Neuronal stem cell (in vitro differentiated cells): ENCODE data around the gene ZNF787.

Experiments used
- DNase-seq: peaks from one replicate; pipeline ENCODE4 v3.0.0-alpha.2; 2013; ENCODE audit warnings: low spot score
- H2AFZ ChIP-seq: one replicate; pipeline ENCODE4 v1.6.1; 2013; ENCODE audit warnings: mild to moderate bottlenecking, low read length, inconsistent platforms
- H2AK5ac ChIP-seq: 2 replicates; pipeline ENCODE4 v1.6.1; 2013; ENCODE audit warnings: low read depth, mild to moderate bottlenecking, inconsistent platforms, low read length, moderate library complexity, mixed read lengths
- H2BK120ac ChIP-seq: 2 replicates; pipeline ENCODE4 v1.6.1; 2013; ENCODE audit warnings: low read depth, mild to moderate bottlenecking, inconsistent platforms, low read length, moderate library complexity, mixed read lengths
- H2BK12ac ChIP-seq: one replicate; pipeline ENCODE4 v1.6.1; 2013; ENCODE audit warnings: low read length, inconsistent platforms
- H2BK15ac ChIP-seq: 2 replicates; pipeline ENCODE4 v1.6.1; 2013; ENCODE audit warnings: mild to moderate bottlenecking, low read length, inconsistent platforms, mixed read lengths
- H2BK5ac ChIP-seq: one replicate; pipeline ENCODE4 v1.6.1; 2013; ENCODE audit warnings: inconsistent platforms, mild to moderate bottlenecking, low read length, moderate library complexity
- H3K14ac ChIP-seq: one replicate; pipeline ENCODE4 v1.6.1; 2013; ENCODE audit warnings: low read length, inconsistent platforms
- H3K18ac ChIP-seq: 2 replicates; pipeline ENCODE4 v1.6.1; 2013; ENCODE audit warnings: low read length, inconsistent platforms
- H3K23ac ChIP-seq: 2 replicates; pipeline ENCODE4 v1.6.1; 2013; ENCODE audit warnings: low read depth, mild to moderate bottlenecking, mixed read lengths, low read length, inconsistent platforms; ENCODE audit not compliant: poor library complexity
- H3K27ac ChIP-seq: replicated peaks from 3 replicates; pipeline ENCODE4 v1.5.1; 2013; ENCODE audit warnings: low read length, inconsistent platforms
- H3K27me3 ChIP-seq, 3 experiments: 2 replicates each; pipeline ENCODE4 v1.6.1; 2013; ENCODE audit warnings: low read length in 3 of 3, mild to moderate bottlenecking in 2 of 3, inconsistent platforms in 1 of 3, low read depth in 1 of 3, mixed read lengths in 1 of 3, moderate library complexity in 1 of 3; ENCODE audit not compliant: control insufficient read depth in 3 of 3, insufficient read depth in 3 of 3
- H3K36me3 ChIP-seq, 2 donors: replicated peaks in 1 of 2; 2 replicates each; pipeline ENCODE4 v1.6.1; 2013; ENCODE audit warnings: low read length in 2 of 2; ENCODE audit not compliant: control insufficient read depth in 2 of 2, insufficient read depth in 2 of 2
- H3K4ac ChIP-seq: 2 replicates; pipeline ENCODE4 v1.6.1; 2013; ENCODE audit warnings: inconsistent platforms, mild to moderate bottlenecking, low read length, moderate library complexity
- H3K4me1 ChIP-seq, 2 donors: 1 replicate in 1 of 2; 2 replicates in 1 of 2; pipeline ENCODE4 v1.6.1; 2013; ENCODE audit warnings: low read length in 2 of 2, low read depth in 1 of 2; ENCODE audit not compliant: control insufficient read depth in 2 of 2, insufficient read depth in 1 of 2
- H3K4me2 ChIP-seq: one replicate; pipeline ENCODE4 v1.6.1; 2013; ENCODE audit warnings: mild to moderate bottlenecking, low read length, inconsistent platforms; ENCODE audit not compliant: insufficient read depth, poor library complexity, severe bottlenecking
- H3K4me3 ChIP-seq, 2 donors: 2 replicates each; pipeline ENCODE4 v1.5.1; 2013; ENCODE audit warnings: low read length in 2 of 2, mild to moderate bottlenecking in 2 of 2, inconsistent platforms in 1 of 2, moderate library complexity in 1 of 2
- H3K79me1 ChIP-seq: one replicate; pipeline ENCODE4 v1.6.1; 2013; ENCODE audit warnings: low read depth, mild to moderate bottlenecking, inconsistent platforms, low read length, moderate library complexity
- H3K9ac ChIP-seq: one replicate; pipeline ENCODE4 v1.6.1; 2013; ENCODE audit warnings: mild to moderate bottlenecking, low read depth, low read length, inconsistent platforms; ENCODE audit not compliant: poor library complexity
- H3K9me3 ChIP-seq, 2 donors: replicated peaks in 1 of 2; 2 replicates each; pipeline versions ENCODE3 to v1.6.1; 2013; ENCODE audit warnings: low read length in 2 of 2, mild to moderate bottlenecking in 2 of 2, inconsistent platforms in 1 of 2, low read depth in 1 of 2, mixed read lengths in 1 of 2, moderate library complexity in 1 of 2; ENCODE audit not compliant: control insufficient read depth in 2 of 2, insufficient read depth in 1 of 2
- H4K8ac ChIP-seq: one replicate; pipeline ENCODE4 v1.6.1; 2013; ENCODE audit warnings: low read depth, mild to moderate bottlenecking, inconsistent platforms, low read length, moderate library complexity
- H4K91ac ChIP-seq: one replicate; pipeline ENCODE4 v1.6.1; 2013; ENCODE audit warnings: low read length, low read depth, mild to moderate bottlenecking, inconsistent platforms; ENCODE audit not compliant: poor library complexity
- WGBS, 2 donors: extraction: QIAGEN DNeasy Blood & Tissue Kit; methylation state at CpG; one replicate each; pipeline ENCODE4 v1.1.7; 2013; ENCODE audit warnings: missing lambda C conversion rate in 2 of 2, mixed read lengths in 1 of 2; ENCODE audit not compliant: insufficient read length in 2 of 2, insufficient replicate concordance in 1 of 2; ENCODE audit errors: extremely low coverage in 2 of 2; 5-methylcytosine and 5-hydroxymethylcytosine counted together

The ZNF787 gene

DNA sequence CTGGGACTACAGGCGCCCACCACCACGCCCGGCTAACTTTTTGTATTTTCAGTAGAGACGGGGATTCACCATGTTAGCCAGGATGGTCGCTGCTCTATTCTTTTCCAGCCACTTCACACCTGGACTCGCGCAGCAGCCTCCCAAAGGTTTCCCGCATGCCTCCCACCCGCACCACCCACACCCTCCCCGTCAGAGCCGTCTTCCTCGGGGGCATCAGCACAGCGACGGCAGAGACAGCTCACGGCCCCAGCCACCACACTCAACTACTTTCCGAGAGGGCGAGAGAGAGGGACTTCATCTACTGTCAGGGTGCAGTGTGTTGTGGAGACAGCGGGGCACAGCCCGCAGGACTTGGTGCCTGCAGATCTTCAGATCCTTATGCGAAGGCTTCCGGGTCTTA, 5.6 kb downstream of the ZNF787 start:
- Histone ChIP-seq H2AK5ac (no peak overlapping the region), H3K9ac (no peak overlapping the region), H4K91ac (no peak overlapping the region), H3K79me1 (peaks cover 51% of the 10 kb centered on the region), H3K36me3 (peaks cover 13 to 40% of the 10 kb centered on the region in 2 donors), H3K9me3 (no peaks in the 10 kb centered on the region), H2BK12ac (no peak overlapping the region), H3K4ac (no peak overlapping the region), H2BK120ac (no peak overlapping the region), H3K27me3 (no peaks in the 10 kb centered on the region), H4K8ac (peak overlapping the region; percentile 43), H2BK5ac (no peak overlapping the region), H3K4me3 (no peak overlapping the region), H3K4me2 (no peak overlapping the region), H3K14ac (no peak overlapping the region), H3K4me1 (peaks cover 23 to 36% of the 10 kb centered on the region in 2 donors), H2BK15ac (no peak overlapping the region), H3K18ac (peak overlapping the region; percentile 80), H3K27ac (no peak overlapping the region), H2AFZ (no peak overlapping the region), H3K23ac (no peak overlapping the region)
- no peak for DNase-seq
- no CpG with 5 or more reads among the region's 21 CpGs for WGBS, 2 donors

GRCh38 chr19:56114778-56115110, 6.4 kb downstream of the ZNF787 start:
- H3K23ac ChIP-seq = peak overlapping the region; percentile 95
- peak overlapping the region; percentile 90 for H2BK5ac ChIP-seq
- H3K14ac ChIP-seq = no peak overlapping the region
- no peak overlapping the region for H2BK12ac ChIP-seq
- no peak overlapping the region for H3K4ac ChIP-seq
- H2BK15ac ChIP-seq = peak overlapping the region; percentile 30
- H3K79me1 ChIP-seq = peaks cover 44% of the 10 kb centered on the region
- no CpG with 5 or more reads among the region's 10 CpGs for WGBS, 2 donors
- H4K91ac ChIP-seq = no peak overlapping the region
- H2BK120ac ChIP-seq = no peak overlapping the region
- no peak overlapping the region for H3K27ac ChIP-seq
- peak overlapping the region; percentile 48 for H3K18ac ChIP-seq
- DNase-seq = no peak
- no peak overlapping the region for H4K8ac ChIP-seq
- no peak overlapping the region for H3K4me2 ChIP-seq
- no peaks in the 10 kb centered on the region for H3K9me3 ChIP-seq
- peak overlapping the region; percentile 44 for H3K9ac ChIP-seq
- H3K27me3 ChIP-seq = no peaks in the 10 kb centered on the region
- no peak overlapping the region for H3K4me3 ChIP-seq
- peaks cover 25 to 32% of the 10 kb centered on the region in 2 donors for H3K4me1 ChIP-seq
- H3K36me3 ChIP-seq = peaks cover 13 to 40% of the 10 kb centered on the region in 2 donors
- no peak overlapping the region for H2AFZ ChIP-seq
- peak overlapping the region; percentile 68 for H2AK5ac ChIP-seq

GRCh38 chr19:56114051-56114777, 6.9 kb downstream of the ZNF787 start:
- H3K9ac ChIP-seq = no peak overlapping the region
- H2BK120ac ChIP-seq = no peak overlapping the region
- no peak overlapping the region for H3K4ac ChIP-seq
- H3K4me1 ChIP-seq = peaks cover 25 to 32% of the 10 kb centered on the region in 2 donors
- H3K14ac ChIP-seq = peak overlapping the region; percentile 21
- peak overlapping the region; percentile 90 for H2BK5ac ChIP-seq
- H3K18ac ChIP-seq = peak overlapping the region; percentile 48
- no peak overlapping the region for H3K23ac ChIP-seq
- H3K27ac ChIP-seq = no peak overlapping the region
- peaks cover 13 to 36% of the 10 kb centered on the region in 2 donors for H3K36me3 ChIP-seq
- H4K8ac ChIP-seq = no peak overlapping the region
- H2BK15ac ChIP-seq = no peak overlapping the region
- no peaks in the 10 kb centered on the region for H3K9me3 ChIP-seq
- H2AFZ ChIP-seq = no peak overlapping the region
- DNase-seq = no peak
- peaks cover 41% of the 10 kb centered on the region for H3K79me1 ChIP-seq
- WGBS, 2 donors = no CpG with 5 or more reads among the region's 19 CpGs
- H2AK5ac ChIP-seq = peak overlapping the region; percentile 68
- no peak overlapping the region for H2BK12ac ChIP-seq
- no peak overlapping the region for H3K4me3 ChIP-seq
- H3K4me2 ChIP-seq = no peak overlapping the region
- no peak overlapping the region for H4K91ac ChIP-seq
- H3K27me3 ChIP-seq = no peaks in the 10 kb centered on the region

DNA sequence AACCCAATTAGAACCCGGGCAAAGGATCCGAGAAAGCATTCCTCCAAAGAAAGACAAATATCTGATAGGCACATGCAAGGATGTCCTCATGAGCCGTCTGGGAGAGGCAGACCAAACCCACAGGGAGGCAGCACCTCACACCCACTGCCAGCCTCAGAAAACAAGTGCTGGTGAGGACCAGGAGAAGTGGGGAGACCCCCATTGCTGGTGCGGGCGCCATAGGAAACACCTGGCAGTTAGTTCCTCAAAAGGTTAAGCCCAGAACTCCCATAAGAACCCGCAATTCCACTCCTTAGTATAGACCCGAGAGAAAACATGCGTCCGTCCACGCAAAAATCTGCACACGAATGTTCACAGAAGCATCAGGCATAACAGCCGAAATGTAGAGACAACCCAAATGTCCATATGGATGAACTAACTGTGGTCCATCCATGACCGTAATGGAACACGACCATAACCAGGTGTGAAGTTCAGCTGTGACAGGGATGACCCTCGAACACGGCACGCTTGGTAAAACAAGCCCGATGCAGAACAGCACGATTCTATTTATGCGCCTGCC, 7.9 kb downstream of the ZNF787 start:
- Histone ChIP-seq H3K23ac (no peak overlapping the region), H3K9me3 (no peaks in the 10 kb centered on the region), H2BK12ac (no peak overlapping the region), H2BK120ac (peak overlapping the region; percentile 54), H3K36me3 (peaks cover 7 to 27% of the 10 kb centered on the region in 2 donors), H3K27me3 (no peaks in the 10 kb centered on the region), H3K27ac (peak overlapping the region; percentile 88), H3K9ac (no peak overlapping the region), H4K91ac (no peak overlapping the region), H2BK15ac (no peak overlapping the region), H3K4me1 (peaks cover 26 to 36% of the 10 kb centered on the region in 2 donors), H2AFZ (no peak overlapping the region), H3K14ac (peak overlapping the region; percentile 14), H2BK5ac (peak overlapping the region; percentile 93), H3K4ac (no peak overlapping the region), H3K18ac (peak overlapping the region; percentile 91), H3K79me1 (peaks cover 39% of the 10 kb centered on the region), H2AK5ac (peak overlapping the region; percentile 50), H3K4me2 (no peak overlapping the region), H4K8ac (no peak overlapping the region), H3K4me3 (no peak overlapping the region)
- no peak for DNase-seq
- WGBS, 2 donors = no CpG with 5 or more reads among the region's 20 CpGs
